CD14-positive monocyte (primary cell): ENCODE measurements around the gene XXYLT1. TPM values are rescaled to one million over a fixed set of nuclear protein-coding genes. Genes with fewer than 3 reads are reported as not detected.
A peak's percentile ranks its signal among the peaks of the same experiment; 100 is the strongest.

Source experiments
- DNase-seq, 3 donors: peaks; one replicate each; pipeline ENCODE4 v3.0.0-alpha.2; 2011 to 2022
- H2AFZ ChIP-seq: 2 replicates; pipeline ENCODE4 v1.6.0; 2012; ENCODE audit warnings: mild to moderate bottlenecking, low read depth, low read length, inconsistent platforms; ENCODE audit not compliant: insufficient read depth, poor library complexity, severe bottlenecking
- H3K27ac ChIP-seq, 2 donors: 1 replicate in 1 of 2; 2 replicates in 1 of 2; pipeline ENCODE4 v1.5.1; 2012 to 2013; ENCODE audit warnings: low read length in 2 of 2, control low read depth in 1 of 2, inconsistent platforms in 1 of 2, low read depth in 1 of 2, mild to moderate bottlenecking in 1 of 2
- H3K27me3 ChIP-seq, 2 donors: one replicate each; pipeline versions ENCODE4 v1.6.0 to v1.6.1; 2011 to 2013; ENCODE audit warnings: low read length in 2 of 2; ENCODE audit not compliant: control insufficient read depth in 2 of 2, insufficient read depth in 2 of 2
- H3K36me3 ChIP-seq, 2 donors: replicated peaks in 1 of 2; 1 replicate in 1 of 2; 2 replicates in 1 of 2; pipeline versions ENCODE4 v1.5.1 to v1.6.1; 2012 to 2013; ENCODE audit warnings: low read length in 2 of 2, control low read depth in 1 of 2, inconsistent platforms in 1 of 2, mild to moderate bottlenecking in 1 of 2; ENCODE audit not compliant: insufficient read depth in 2 of 2, control insufficient read depth in 1 of 2
- H3K4me1 ChIP-seq, 2 donors: 1 replicate in 1 of 2; 2 replicates in 1 of 2; pipeline versions ENCODE4 v1.5.1 to v1.6.1; 2012 to 2013; ENCODE audit warnings: low read length in 2 of 2, control low read depth in 1 of 2, inconsistent platforms in 1 of 2, mild to moderate bottlenecking in 1 of 2, moderate library complexity in 1 of 2; ENCODE audit not compliant: insufficient read depth in 2 of 2, control insufficient read depth in 1 of 2
- H3K4me2 ChIP-seq: replicated peaks from 2 replicates; pipeline ENCODE3; 2012; ENCODE audit warnings: low read length, moderate library complexity, mild to moderate bottlenecking; ENCODE audit not compliant: poor library complexity, severe bottlenecking; ENCODE audit errors: extremely low read depth
- H3K4me3 ChIP-seq, 3 experiments: fragments of 200-600 bp in 1 of 3; sonication (generic) in 1 of 3; replicated peaks in 1 of 3; 1 replicate in 2 of 3; 2 replicates in 1 of 3; pipeline ENCODE4 v1.5.1; 2011 to 2013; ENCODE audit warnings: low read length in 3 of 3, mild to moderate bottlenecking in 3 of 3, control low read depth in 2 of 3, low read depth in 2 of 3, inconsistent platforms in 1 of 3, moderate library complexity in 1 of 3
- H3K79me2 ChIP-seq: 2 replicates; pipeline ENCODE4 v1.6.0; 2012; ENCODE audit warnings: mild to moderate bottlenecking, control low read depth, inconsistent platforms, low read length, moderate library complexity; ENCODE audit not compliant: insufficient read depth
- H3K9ac ChIP-seq: 2 replicates; pipeline ENCODE4 v1.6.0; 2017; ENCODE audit warnings: low read length, mild to moderate bottlenecking; ENCODE audit not compliant: insufficient read depth, poor library complexity, severe bottlenecking
- H3K9me3 ChIP-seq, 2 donors: replicated peaks in 1 of 2; 1 replicate in 1 of 2; 2 replicates in 1 of 2; pipeline versions ENCODE4 v1.5.1 to v1.6.1; 2012 to 2013; ENCODE audit warnings: low read length in 2 of 2, control low read depth in 1 of 2; ENCODE audit not compliant: control insufficient read depth in 1 of 2, insufficient read depth in 1 of 2
- H4K20me1 ChIP-seq: 2 replicates; pipeline ENCODE4 v1.6.0; 2012; ENCODE audit warnings: mild to moderate bottlenecking, low read length, control low read depth, moderate library complexity; ENCODE audit not compliant: insufficient read depth
- H3K27ac Mint-ChIP-seq, 7 donors: one replicate each; pipeline ENCODE4 v1.8.0; 2020; ENCODE audit warnings: mild to moderate bottlenecking in 7 of 7, mixed read lengths in 7 of 7, moderate library complexity in 6 of 7, inconsistent platforms in 2 of 7
- H3K27me3 Mint-ChIP-seq, 3 donors: one replicate each; pipeline ENCODE4 v1.8.0; 2021 to 2022; ENCODE audit warnings: low read depth in 3 of 3, mild to moderate bottlenecking in 3 of 3, mixed read lengths in 3 of 3, moderate library complexity in 3 of 3, inconsistent platforms in 1 of 3
- H3K36me3 Mint-ChIP-seq, 2 donors: one replicate each; pipeline ENCODE4 v1.8.0; 2020; ENCODE audit warnings: mixed read lengths in 2 of 2, inconsistent platforms in 1 of 2, mild to moderate bottlenecking in 1 of 2
- H3K4me1 Mint-ChIP-seq: one replicate; pipeline ENCODE4 v1.8.0; 2020; ENCODE audit warnings: mild to moderate bottlenecking, mixed read lengths
- H3K4me3 Mint-ChIP-seq, 2 donors: one replicate each; pipeline ENCODE4 v1.8.0; 2020; ENCODE audit warnings: mild to moderate bottlenecking in 2 of 2, mixed read lengths in 2 of 2, moderate library complexity in 1 of 2
- H3K9me3 Mint-ChIP-seq, 7 donors: one replicate each; pipeline ENCODE4 v1.8.0; 2020 to 2022; ENCODE audit warnings: mixed read lengths in 7 of 7, mild to moderate bottlenecking in 6 of 7, moderate library complexity in 6 of 7, inconsistent platforms in 2 of 7
- CTCF ChIP-seq: fragments of 200-600 bp; IDR thresholded peaks from one replicate; pipeline ENCODE4 v1.8.0; 2022; ENCODE audit warnings: antibody characterized with exemption, mild to moderate bottlenecking
- WGBS: methylation state at CpG from one replicate; pipeline ENCODE4 v1.1.5; 2013; ENCODE audit warnings: missing lambda C conversion rate; ENCODE audit not compliant: insufficient coverage; 5-methylcytosine and 5-hydroxymethylcytosine counted together
- intact Hi-C, 2 donors: fragments of 100-400 bp; cut with micrococcal nuclease; formaldehyde crosslinking; loops; one replicate each; pipeline versions ENCODE4 v1.15.0 to v1.15.1; 2023
- polyA plus RNA-seq, 3 donors: library from polyadenylated mRNA; depleted of rRNA in 1 of 3; unstranded in 2 of 3; stranded (reverse) in 1 of 3; fragments of 300-500 nt in 2 of 3; fragments of >200 nt in 1 of 3; fragmentation: Illumina TruSeq in 2 of 3; gene quantifications; 1 replicate in 2 of 3; 2 replicates in 1 of 3; pipeline ENCODE4 v1.2.3, GENCODE V29; 2012 to 2021

XXYLT1 gene
- polyA plus RNA-seq, 3 donors = 11.8 to 13.5 (median 13.2) TPM

GRCh38 chr3:195297446-195297845, 26.5 kb upstream of the XXYLT1 start:
- Histone ChIP-seq H3K27ac (peak overlapping the region in 1 of 2 donors; percentile 11), H3K9ac (no peak overlapping the region), H2AFZ (no peak overlapping the region), H3K4me3 (no peak overlapping the region), H3K4me2 (no peak overlapping the region), H3K27me3 (no peaks in the 10 kb centered on the region), H4K20me1 (peaks cover 65% of the 10 kb centered on the region), H3K36me3 (peaks cover 88 to 96% of the 10 kb centered on the region in 2 donors), H3K79me2 (no peaks in the 10 kb centered on the region), H3K4me1 (no peaks in the 10 kb centered on the region), H3K9me3 (no peaks in the 10 kb centered on the region)
- intact Hi-C loops = no loop called here
- Mint-ChIP-seq H3K27me3 (no peaks in the 10 kb centered on the region), H3K27ac (no peak overlapping the region), H3K9me3 (no peaks in the 10 kb centered on the region), H3K4me3 (no peak overlapping the region), H3K4me1 (no peaks in the 10 kb centered on the region), H3K36me3 (peaks cover 65 to 92% of the 10 kb centered on the region in 2 donors)
- TF ChIP-seq CTCF = no peak
- DNase-seq = no peak

- H2AFZ ChIP-seq = no peak overlapping the region
- H4K20me1 ChIP-seq = peaks cover 64% of the 10 kb centered on the region
- Mint-ChIP-seq H3K9me3 (no peaks in the 10 kb centered on the region), H3K4me3 (no peak overlapping the region), H3K4me1 (no peaks in the 10 kb centered on the region), H3K27me3 (no peaks in the 10 kb centered on the region), H3K36me3 (peaks cover 66 to 92% of the 10 kb centered on the region in 2 donors), H3K27ac (no peak overlapping the region)
- intact Hi-C loops = no loop called here
- H3K9me3 ChIP-seq = no peaks in the 10 kb centered on the region
- H3K4me1 ChIP-seq = no peaks in the 10 kb centered on the region
- peaks cover 88 to 96% of the 10 kb centered on the region in 2 donors for H3K36me3 ChIP-seq
- H3K79me2 ChIP-seq = no peaks in the 10 kb centered on the region
- no peak overlapping the region for H3K27ac ChIP-seq
- no peak for DNase-seq
- H3K4me3 ChIP-seq = no peak overlapping the region
- no peaks in the 10 kb centered on the region for H3K27me3 ChIP-seq
- no peak for TF ChIP-seq CTCF
- WGBS = no CpG with 5 or more reads among the region's 1 CpG
- H3K4me2 ChIP-seq = no peak overlapping the region
- no peak overlapping the region for H3K9ac ChIP-seq
Observed at GRCh38 chr3:195296662-195297061, 25.7 kb upstream of the XXYLT1 start.
